Pancreas (tissue), 10 donors: ENCODE data around the gene RETSAT. TPM values are rescaled to one million over a fixed set of nuclear protein-coding genes. Genes with fewer than 3 reads are reported as not detected.

ENCODE experiments used
- ATAC-seq, 4 donors: fragments of 200-7000 bp; cut with Tn5 transposase; one replicate each; pipeline versions ENCODE4 v1.8.0 to v1.9.1; 2020; ENCODE audit warnings: mild to moderate bottlenecking in 4 of 4, moderate library complexity in 4 of 4
- DNase-seq, 6 donors: peaks; one replicate each; pipeline ENCODE4 v3.0.0-alpha.2; 2020
- FAIRE-seq: peaks from 2 replicates; lab custom pipeline; 2012; peaks lifted over from hg19 to GRCh38; lab: Jason Lieb, UNC
- H3K27ac ChIP-seq, 4 donors: fragments of 200-600 bp; sonication (generic); 1 replicate in 3 of 4; 2 replicates in 1 of 4; pipeline versions ENCODE4 v1.5.0 to v1.8.0; 2020
- H3K27me3 ChIP-seq, 4 donors: fragments of 200-600 bp; one replicate each; pipeline ENCODE4 v1.8.0; 2021
- H3K36me3 ChIP-seq, 3 donors: fragments of 200-600 bp; sonication (generic) in 1 of 3; one replicate each; pipeline versions ENCODE4 v1.5.0 to v1.8.0; 2020 to 2021
- H3K4me1 ChIP-seq, 3 donors: fragments of 200-600 bp; one replicate each; pipeline ENCODE4 v1.8.0; 2021
- H3K4me3 ChIP-seq, 4 donors: fragments of 200-600 bp; sonication (generic) in 2 of 4; one replicate each; pipeline versions ENCODE4 v1.5.0 to v1.8.0; 2020 to 2021
- H3K9me3 ChIP-seq, 4 donors: fragments of 200-600 bp; one replicate each; pipeline ENCODE4 v1.8.0; 2021
- CTCF ChIP-seq, 4 donors: fragments of 200-600 bp; sonication (generic) in 3 of 4; IDR thresholded peaks; one replicate each; pipeline versions ENCODE4 v1.5.0 to v1.8.0; 2021; ENCODE audit warnings: antibody characterized with exemption in 4 of 4
- WGBS, 2 donors: extraction: QIAGEN DNeasy Blood & Tissue Kit; methylation state at CpG; one replicate each; pipeline ENCODE4 v1.1.7; 2013; 5-methylcytosine and 5-hydroxymethylcytosine counted together
- intact Hi-C, 3 donors: fragments of 100-400 bp; cut with DNase I; formaldehyde crosslinking; loops; one replicate each; pipeline versions ENCODE4 v1.11.1 to v1.14.2; 2022
- polyA plus RNA-seq, 2 donors: library from polyadenylated mRNA; stranded (reverse); fragments of 200-250 nt; gene quantifications; one replicate each; pipeline ENCODE4 v1.2.3, GENCODE V29; 2013
- total RNA-seq, 6 donors: library from RNA; stranded (reverse); fragmentation: NEBNext Ultra II Directional in 4 of 6; extraction: Animal tissue kit (Norgen Biotek cat#: 25700) in 4 of 6; gene quantifications; one replicate each; pipeline versions ENCODE4 v1.2.1 to v1.2.4, GENCODE V29; 2021 to 2023
- donor health status: healthy with polysubstance abuse.
- donor health status: DM: no; HTN: no; CAD: no; lungs with moderate emphysema.
- donor health status: DM: no; HTN: no; CAD: no.
- donor health status: control.
- donor health status: control.
- donor health status: Bipolar disorder and iron deficiency.
- donor health status: DM: yes; HTN: yes; CAD: no.
- donor health status: DM: no; HTN: no; CAD: no.
- donor health status: DM: no; HTN: no; CAD: no.
- donor health status: DM: yes; HTN: yes; CAD: no.

Gene RETSAT
- total and polyA plus RNA-seq, 8 donors: 20.7 to 48.3 (median 29.6) TPM

GRCh38 chr2:85329181-85329651 lies 25.1 kb downstream of the RETSAT start:
- ATAC-seq (no peak), DNase-seq (no peak), FAIRE-seq (no peak)
- Histone ChIP-seq H3K4me1 (peaks cover 14 to 20% (median 17%) of the 10 kb centered on the region in 3 donors), H3K36me3 (peaks cover 0 to 4% (median 0%) of the 10 kb centered on the region in 3 donors), H3K4me3 (no peak overlapping the region), H3K27ac (no peak overlapping the region), H3K9me3 (no peaks in the 10 kb centered on the region), H3K27me3 (no peaks in the 10 kb centered on the region)
- intact Hi-C loops: no loop called here
- no peak for TF ChIP-seq CTCF (IDR thresholded peaks at IDR 0.05)

GRCh38 chr2:85327822-85328617 lies 26.3 kb downstream of the RETSAT start, which contains the start of gene TGOLN2:
TGOLN2 (minus strand) TSS chr2:85327989; CDS start chr2:85327962, 27 bp downstream.
- 0% methylated on average over 55 to 57 of the region's 57 CpGs for WGBS, 2 donors
- peak; percentile 94 to 97 (median 96) for ATAC-seq
- intact Hi-C loops: no loop called here
- H3K9me3 ChIP-seq: no peaks in the 10 kb centered on the region
- H3K27me3 ChIP-seq: no peaks in the 10 kb centered on the region
- no peak for FAIRE-seq
- peak within 1 kb of the TSS; percentile 91 to 98 (median 95) for H3K27ac ChIP-seq
- peak within 1 kb of the TSS; percentile 49 to 84 (median 60) for H3K4me3 ChIP-seq
- no peak for TF ChIP-seq CTCF (IDR thresholded peaks at IDR 0.05)
- peak; percentile 88 to 96 (median 94) for DNase-seq
- H3K4me1 ChIP-seq: peaks cover 14 to 25% (median 20%) of the 10 kb centered on the region in 3 donors
- peaks cover 3 to 16% (median 5%) of the 10 kb centered on the region in 3 donors for H3K36me3 ChIP-seq

DNA sequence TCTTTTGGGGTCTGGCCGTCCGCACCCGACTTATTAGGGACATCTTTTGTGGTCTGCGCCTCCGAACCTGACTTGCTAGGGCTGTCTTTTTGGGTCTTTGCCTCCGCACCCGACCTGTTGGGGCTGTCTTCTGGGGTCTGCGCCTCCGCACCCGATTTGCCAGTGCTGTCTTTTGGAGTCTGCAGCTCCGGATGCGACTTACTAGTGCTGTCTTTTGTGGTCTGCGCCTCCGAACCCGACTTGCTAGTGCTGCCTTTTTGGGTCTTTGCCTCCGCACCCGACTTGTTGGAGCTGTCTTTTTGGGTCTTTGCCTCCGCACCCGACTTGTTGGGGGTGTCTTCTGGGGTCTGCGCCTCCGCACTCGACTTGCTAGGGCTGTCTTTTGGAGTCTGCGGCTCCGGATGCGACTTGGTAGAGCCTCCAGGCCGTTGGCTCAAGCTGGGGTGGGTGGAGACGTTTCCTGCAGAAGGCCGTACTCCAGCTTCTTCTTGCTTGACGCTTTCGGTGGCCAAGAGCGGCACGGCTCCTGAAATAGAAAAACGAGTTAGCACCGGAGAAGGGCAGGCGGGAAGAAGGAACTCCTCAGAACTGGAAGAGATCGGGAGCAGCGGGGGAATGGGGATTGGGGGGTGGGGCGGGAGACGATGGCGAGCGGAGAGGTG lies 27.0 kb downstream of the RETSAT start:
- FAIRE-seq (no peak), ATAC-seq (peak; percentile 29 to 50 (median 42)), DNase-seq (peak in 5 of 6 donors; percentile 21 to 66 (median 44))
- Histone ChIP-seq H3K4me1 (peaks cover 14 to 25% (median 20%) of the 10 kb centered on the region in 3 donors), H3K4me3 (peak overlapping the region; percentile 49 to 84 (median 60)), H3K9me3 (no peaks in the 10 kb centered on the region), H3K27ac (peak overlapping the region; percentile 91 to 98 (median 95)), H3K36me3 (peaks cover 3 to 24% (median 5%) of the 10 kb centered on the region in 3 donors), H3K27me3 (no peaks in the 10 kb centered on the region)
- intact Hi-C loops: no loop called here
- 3 to 5% methylated on average over 41 of the region's 41 CpGs for WGBS, 2 donors
- TF ChIP-seq CTCF (IDR thresholded peaks at IDR 0.05): no peak

GRCh38 chr2:85326406-85327159 lies 27.7 kb downstream of the RETSAT start:
- peaks cover 14 to 25% (median 20%) of the 10 kb centered on the region in 3 donors for H3K4me1 ChIP-seq

More at GRCh38 chr2:85326406-85327159, 27.7 kb downstream of the RETSAT start:
- intact Hi-C loops: no loop called here
- 7 to 10% methylated on average over 32 of the region's 32 CpGs for WGBS, 2 donors
- no peaks in the 10 kb centered on the region for H3K27me3 ChIP-seq
- no peaks in the 10 kb centered on the region for H3K9me3 ChIP-seq
- peaks cover 3 to 31% (median 11%) of the 10 kb centered on the region in 3 donors for H3K36me3 ChIP-seq
- FAIRE-seq (no peak), ATAC-seq (peak in 1 of 4 donors; percentile 2), DNase-seq (no peak)
- H3K4me3 ChIP-seq: peak overlapping the region; percentile 49 to 84 (median 60)
- no peak for TF ChIP-seq CTCF (IDR thresholded peaks at IDR 0.05)
- peak overlapping the region in 2 of 4 donors; percentile 91 to 97 for H3K27ac ChIP-seq
